HG03520 (cell line): Measurements from ENCODE around the gene COQ2.
"Not testable (repeated sequence)": the region's sequence is repeated elsewhere in the genome, so short reads cannot be mapped to it uniquely, and the experiment has no call there.

Experiments used
- ATAC-seq: cut with Tn5 transposase; IDR thresholded peaks from one replicate; pipeline ENCODE4 v1.9.1; 2021; ENCODE audit warnings: mild to moderate bottlenecking, moderate library complexity; ENCODE audit not compliant: unreplicated experiment

COQ2 gene

DNA sequence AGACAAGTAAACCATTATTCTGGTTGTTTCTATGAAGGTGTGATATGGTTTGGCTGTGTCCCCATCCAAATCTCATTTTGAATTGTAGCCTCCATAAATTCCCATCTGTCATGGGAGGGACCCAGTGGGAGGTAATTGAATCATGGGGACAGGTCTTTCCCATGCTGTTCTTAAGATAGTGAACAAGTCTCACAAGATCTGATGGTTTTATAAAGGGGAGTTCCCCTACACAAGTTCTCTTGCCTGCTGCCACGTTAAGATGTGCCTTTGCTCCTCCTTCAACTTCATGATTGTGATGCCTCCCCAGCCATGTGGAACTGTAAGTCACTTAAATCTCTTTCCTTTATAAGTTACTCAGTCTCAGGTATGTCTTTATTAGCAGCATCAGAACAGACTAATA lies 3.8 kb upstream of the COQ2 start:
- ATAC-seq = not testable (repeated sequence)

DNA sequence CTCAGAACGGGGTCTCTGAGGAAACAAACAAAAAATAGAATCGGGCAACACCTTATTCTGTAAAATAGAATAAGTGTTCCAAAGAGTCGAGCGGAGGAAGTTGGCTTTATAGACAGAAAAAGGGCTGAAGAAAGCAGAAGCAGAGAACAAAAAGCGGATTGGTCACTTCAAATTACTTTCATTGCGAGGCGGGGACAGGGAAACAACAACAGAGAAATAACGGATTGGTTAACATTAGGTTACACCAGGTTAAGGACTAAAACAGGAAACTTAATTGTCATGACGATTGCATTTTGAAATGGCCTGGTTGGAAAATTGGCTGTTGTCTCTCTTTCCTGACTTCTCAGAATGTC lies 433 bp upstream of the COQ2 start:
- ATAC-seq = no peak

DNA sequence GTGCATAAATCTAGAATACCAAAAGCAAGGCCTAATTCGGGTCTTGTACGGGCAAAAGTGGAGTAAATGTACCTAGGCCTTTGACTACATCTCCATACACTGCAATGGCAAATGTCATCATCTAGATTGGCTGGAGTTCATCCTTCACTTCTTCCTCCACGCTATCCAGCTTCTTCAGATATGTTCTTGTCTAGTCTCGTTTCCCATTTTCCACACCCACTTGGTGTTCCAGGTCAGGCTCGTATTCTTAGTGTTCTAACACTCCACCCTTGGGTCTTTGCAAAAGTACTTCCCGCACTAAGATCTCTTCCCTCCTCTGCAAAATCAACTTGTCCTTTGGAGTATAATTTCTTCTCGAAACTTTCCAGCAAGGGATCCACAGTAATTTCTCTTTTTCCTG lies 1.4 kb downstream of the COQ2 start:
- ATAC-seq = no peak

DNA sequence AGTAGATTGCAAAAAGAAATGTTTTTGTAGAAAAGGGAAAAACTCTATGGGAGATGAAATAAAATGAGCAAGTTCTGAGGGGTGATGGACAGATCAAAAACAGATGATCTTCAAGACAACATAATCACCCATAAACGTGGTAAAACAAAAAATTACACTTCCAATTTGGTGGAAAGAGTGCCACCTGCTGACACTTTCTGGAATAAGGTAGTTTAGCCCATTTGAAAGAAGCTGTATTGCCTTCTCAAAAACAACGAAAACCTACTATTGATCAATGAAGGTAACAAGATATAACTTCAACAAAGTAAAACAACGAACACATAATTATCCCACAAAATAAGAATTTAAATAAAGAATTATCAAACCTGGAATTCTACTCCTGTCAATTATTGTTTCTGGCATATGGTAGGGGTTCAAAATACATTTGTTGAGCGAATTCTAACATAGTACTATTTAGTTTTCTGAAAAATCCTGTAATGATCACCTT lies 2.5 kb downstream of the COQ2 start:
- ATAC-seq = no peak

DNA sequence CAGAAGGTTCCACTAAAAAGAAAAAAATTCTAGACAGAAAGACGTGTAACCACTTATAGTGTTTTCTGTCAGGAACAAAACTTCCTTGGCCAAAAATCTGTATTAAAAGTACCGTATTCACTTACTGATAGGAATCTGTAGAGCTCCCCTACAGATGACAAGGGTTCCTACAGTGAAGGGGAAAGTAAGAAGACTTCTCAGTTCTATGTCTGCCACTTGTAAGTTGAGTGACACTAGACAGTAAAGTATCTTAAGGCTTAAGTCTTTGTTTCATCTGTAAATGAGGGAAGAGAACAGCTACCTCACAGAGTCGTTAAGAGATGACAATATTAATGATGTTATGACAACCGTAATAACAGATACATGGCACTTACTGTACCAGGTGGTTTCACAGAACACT lies 3.3 kb downstream of the COQ2 start:
- ATAC-seq = peak; percentile 24

DNA sequence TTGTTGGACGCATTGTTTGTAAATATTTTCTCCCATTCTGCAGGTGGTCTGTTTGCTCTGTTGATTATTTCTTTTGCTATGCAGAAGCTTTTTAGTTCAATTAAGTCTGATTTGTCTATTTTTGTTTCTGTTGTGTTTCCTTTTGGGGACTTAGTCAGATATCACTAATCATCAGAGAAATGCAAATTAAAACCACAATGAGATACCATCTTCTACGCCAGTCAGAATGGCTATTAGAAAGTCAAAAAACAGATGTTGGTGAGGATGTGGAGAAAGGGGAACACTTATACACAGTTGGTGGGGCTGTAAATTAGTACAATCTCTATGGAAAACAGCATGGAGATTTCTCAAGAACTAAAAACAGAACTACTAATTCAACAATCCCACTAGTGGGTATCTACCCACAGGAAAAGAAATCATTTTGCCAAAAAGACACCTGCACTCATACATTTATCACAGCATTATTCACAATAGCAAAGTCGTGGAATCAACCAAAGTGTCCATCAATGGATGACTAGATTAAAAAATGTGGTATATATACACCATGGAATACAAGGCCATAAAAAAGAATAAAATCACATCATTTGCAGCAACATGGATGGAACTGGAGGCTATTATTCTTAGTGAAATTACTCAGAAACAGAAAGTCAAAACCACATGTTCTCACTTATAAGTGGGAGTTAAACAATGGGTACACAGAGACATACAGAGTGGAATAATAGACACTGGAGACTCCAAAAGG lies 8.1 kb downstream of the COQ2 start:
- peak; percentile 68 for ATAC-seq

DNA sequence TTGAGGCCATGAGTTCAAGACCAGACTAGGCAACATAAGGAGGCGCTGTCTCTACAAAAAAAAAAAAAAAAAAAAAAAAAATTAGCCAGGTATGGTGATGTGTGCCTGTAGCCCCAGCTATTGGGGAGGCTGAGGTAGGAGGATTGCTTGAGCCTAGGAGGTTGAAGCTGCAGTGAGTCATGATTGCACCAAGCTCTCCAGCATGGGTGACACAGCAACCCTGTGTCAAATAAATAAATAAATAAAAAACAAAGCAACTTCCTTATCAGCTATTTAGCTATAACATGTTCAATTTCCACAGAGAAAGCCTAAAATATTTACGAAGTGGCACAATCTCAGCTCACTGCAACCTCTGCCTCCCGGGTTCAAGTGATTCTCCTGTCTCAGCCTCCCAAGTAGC lies 10.7 kb downstream of the COQ2 start:
- ATAC-seq = not testable (repeated sequence)

DNA sequence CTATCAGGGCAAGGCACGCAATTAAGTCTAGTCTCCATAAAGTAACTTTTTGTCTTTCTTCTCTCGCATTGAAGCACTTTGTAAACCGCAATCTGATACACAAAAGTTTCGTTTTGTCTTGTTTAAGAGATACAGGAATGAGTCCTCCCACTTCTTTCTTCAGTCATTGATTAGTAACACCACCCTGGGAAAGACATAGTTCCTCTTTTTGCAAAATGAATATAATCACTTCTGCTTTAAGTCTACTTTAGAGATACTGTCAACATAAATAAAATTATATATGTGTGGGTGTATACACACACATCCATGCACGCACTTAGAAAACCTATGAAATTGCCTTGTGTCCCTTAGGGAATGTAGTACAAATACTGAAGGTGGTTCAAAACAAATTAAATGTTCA lies 11.7 kb downstream of the COQ2 start:
- peak; percentile 83 for ATAC-seq

DNA sequence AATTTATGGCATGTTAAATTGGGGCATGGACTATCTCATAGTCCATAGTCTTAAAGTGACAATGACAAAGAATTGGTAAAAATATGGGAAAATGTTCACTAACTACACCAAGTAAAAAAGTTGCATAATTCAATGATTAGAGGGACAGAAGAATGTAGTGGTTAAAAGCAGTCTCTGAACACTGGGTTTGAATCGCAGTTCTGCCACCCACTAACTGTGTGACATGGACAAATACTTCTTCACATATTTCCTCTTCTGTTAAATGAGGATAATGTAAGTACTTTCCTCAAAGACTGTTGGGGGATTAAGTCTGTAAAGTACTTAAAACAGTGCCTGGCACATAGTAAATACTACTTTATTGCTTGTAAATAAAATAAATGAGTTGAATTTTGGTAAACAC lies 15.3 kb downstream of the COQ2 start:
- no peak for ATAC-seq

DNA sequence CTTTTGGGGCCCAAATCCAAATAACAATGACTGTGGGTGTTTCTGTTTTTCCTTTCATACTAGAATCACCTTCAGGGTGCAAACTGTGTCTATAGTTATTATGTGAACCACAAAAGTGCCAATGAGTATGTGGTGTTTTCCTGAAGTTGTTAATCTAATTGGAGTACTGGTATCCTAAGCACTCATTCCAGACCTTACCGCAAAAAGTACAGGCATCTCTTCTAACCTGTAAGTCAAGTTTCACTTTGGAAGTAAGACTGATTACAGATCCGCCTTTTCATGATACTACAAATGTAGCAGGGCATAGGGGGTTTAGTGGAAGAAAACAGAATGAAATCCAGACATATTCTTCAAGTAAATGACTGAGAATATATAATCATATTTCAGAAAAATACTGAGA lies 16.1 kb downstream of the COQ2 start:
- ATAC-seq = no peak

DNA sequence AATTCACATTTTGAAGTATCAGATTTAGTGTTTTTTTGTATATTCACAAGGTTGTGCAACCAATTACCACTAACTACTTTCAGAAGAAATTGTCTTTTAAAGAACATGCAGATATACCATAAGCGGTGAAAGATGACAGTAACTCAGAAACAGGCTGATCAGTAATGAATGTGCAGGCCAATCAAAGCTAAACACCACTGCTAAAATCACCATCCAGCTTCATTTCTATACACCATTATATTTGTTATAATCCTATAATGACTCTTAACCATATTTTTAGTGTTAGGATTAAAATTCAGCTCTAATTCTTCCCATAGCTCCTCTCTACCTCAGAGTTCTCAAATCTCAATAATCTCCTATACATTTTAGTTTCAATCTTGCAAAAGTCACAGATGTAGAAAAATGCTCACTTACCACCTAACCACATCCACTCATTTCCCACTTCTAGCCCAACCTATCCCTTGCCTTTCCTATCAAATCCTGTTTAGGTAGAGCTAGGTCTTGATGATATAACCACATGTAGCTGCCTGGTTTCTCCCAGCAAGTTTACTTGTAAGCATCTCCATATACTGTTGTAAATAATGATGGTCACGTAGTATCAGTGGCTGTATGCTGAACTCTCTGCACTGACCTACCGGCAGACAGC lies 16.6 kb downstream of the COQ2 start:
- ATAC-seq = no peak

DNA sequence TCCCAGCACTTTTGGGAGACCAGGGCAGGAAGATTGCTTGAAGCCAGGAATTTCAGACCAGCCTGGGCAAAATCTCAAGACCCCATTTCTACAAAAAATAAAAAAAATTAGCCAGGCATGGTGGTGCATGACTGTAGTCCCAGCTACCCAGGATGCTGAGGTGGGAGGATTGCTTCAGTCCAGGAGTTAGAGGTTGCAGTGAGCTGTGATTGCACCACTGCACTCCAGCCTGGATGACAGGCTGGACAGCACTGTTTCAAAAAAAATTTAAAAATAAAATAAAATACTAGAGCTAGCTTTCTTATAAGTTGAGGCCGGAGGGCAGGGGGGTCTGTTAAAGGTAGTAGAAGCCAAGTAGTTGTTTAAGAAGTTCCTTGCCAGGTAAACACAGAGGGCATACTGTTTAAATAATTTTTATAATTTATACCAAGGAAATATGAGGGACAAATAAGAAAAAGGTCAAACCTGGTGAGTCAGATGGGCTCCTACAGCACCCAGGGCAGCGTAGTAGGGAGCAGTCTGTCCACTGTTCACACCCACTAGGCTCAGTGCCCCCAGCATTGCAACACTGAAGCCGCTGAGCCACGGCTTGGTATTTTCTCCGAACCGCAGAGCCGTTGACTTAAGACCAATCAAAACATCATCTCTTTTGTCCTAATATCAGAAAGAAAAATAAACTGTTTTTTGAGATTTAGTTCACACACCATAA lies 17.3 kb downstream of the COQ2 start:
- ATAC-seq = no peak

DNA sequence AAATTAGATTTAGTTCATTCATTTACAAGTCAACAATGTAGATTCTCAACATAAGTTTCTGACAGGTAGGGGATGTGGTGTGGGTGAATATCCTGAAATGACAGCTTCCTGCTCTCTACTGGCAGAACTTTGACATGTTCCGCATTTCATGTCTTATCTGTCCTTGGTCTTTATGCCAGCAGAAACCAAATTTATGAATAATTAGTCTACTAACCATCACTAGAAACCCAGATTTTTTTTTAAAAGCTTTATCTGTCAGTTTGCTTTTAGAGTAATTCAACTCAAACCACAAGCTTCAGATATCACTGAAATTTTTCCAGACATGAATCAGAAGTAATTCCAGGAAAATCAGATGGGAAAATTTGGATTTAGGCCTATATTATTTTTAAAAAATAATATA lies 17.9 kb downstream of the COQ2 start:
- ATAC-seq = no peak

DNA sequence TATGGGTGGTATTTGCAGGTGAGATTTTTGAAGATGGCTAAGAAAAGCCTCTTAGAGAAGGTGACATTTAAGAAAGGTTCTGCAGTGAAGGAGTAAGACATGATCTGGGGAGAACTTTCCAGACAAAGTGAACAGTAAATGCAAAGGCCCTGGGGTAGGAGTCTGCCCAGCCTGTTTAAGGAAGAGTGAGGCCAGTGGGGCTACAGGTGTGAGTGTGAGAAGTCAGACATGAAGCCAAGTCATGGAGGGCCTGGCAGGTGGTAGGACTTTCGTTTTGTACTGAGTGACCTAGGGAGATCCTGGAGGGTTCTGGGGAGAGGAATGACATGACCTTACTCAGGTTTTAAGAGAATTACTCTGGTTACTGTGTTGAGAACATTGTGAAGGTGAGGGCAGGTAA lies 21.5 kb downstream of the COQ2 start:
- ATAC-seq = no peak

DNA sequence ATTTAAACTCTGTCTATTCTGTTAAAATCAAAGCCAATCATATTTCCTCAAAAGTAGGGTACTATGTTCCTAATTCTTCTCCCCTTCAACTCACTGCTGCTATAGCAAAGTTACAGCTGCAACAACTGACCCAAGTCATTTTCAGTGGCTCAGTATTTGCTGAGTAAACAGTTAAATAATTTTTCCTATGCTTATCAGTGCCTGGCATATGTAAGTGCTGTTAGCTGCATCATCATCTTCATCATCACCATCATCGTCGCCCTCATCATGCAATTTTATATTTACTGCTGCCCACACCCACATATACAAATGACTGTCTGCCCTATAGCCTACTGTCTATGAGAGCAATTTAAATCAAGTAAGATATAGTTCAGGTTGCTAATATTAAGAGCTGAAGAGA lies 21.9 kb downstream of the COQ2 start:
- no peak for ATAC-seq

DNA sequence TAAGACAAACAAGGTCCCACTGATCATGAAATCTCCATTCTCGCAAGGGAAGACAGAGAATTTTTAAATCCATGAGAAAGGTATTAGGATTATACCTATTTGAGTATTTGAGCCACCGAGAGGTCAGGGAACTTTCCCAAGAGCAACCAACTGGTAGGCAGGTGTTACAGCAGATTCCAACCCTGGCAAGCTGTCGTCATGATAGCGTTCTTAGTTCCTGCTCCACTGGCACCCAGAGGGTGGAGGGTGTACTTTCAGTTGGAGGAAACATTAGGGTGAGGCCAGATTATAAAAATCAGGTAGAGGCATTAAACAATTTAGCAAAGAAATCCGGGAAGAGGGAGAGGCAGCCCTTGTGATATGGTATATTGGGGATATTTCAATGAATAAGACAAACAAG lies 23.3 kb downstream of the COQ2 start:
- ATAC-seq = no peak

DNA sequence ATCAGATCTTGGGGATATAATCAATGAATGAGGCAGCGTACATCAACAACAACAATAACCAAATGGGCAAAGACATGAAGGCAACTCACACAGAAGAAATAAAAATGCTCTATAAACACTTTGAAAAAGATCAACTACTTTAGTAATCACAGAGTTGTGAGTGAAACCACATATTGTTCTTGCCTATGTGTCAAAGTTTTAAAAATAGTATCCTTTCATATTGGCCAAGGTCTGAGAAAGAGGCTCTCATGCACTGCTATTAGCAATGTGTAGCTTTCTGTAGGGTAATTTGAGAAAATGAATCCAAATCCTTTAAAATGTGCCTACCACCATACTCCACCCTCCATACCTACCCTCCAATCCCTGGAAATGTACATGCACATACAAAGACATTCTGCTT lies 25.0 kb downstream of the COQ2 start:
- ATAC-seq = no peak

DNA sequence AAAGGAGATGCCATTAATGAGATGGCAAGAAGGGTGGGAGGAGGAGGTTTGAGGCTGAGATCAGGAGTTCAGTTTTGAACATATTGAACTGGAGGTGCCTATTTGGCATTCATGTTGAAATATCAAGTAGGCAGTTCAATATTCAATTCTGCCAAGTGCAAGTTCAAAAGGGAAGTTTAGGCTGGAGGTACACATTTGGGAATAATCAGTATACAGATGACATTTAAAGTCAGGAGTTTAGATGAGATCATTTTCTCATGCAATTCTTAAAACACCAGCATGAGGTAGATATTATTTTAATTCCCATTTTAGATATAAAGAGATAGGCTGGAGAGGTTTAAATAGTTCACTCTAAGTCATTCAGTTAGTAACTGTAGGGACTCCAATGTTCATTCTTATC lies 26.1 kb downstream of the COQ2 start:
- no peak for ATAC-seq

DNA sequence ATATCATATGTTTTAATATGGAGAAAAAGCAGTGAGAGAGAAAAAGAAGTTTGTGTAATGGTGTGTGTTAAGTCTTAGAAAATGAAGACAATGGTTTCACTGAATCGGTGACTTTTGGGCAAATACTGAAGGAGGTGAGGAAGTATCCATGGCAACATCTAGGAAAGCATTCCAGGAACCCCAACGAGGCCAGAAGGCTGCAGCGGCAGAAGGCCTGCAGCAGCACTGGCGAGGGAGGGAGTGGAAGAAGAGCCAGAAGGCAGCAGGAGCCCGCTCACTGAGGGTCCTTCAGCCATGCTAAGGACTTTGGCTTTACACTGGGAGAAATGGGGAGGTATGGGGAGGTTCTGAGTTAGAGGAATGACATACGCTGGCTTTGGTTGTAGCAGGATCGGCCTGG lies 26.8 kb downstream of the COQ2 start:
- no peak for ATAC-seq

DNA sequence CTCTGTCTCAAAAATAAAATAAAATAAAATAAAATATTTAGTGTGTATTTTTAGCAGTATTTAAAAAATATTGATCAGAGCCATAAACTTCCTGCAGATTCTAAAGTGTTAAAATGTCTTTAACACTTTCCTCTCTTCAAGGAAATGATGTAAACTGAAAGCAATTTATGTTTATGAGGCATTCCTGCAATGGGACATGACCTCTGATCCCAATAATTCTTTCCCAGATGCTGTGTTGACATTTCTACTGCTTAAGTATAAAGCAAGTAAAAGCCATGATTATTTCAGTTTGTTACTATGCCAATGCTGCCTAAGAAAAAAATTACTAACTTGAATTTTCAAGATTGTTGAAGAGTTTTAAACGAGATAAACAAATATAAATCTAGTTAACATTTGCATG lies 29.0 kb downstream of the COQ2 start:
- no peak for ATAC-seq

DNA sequence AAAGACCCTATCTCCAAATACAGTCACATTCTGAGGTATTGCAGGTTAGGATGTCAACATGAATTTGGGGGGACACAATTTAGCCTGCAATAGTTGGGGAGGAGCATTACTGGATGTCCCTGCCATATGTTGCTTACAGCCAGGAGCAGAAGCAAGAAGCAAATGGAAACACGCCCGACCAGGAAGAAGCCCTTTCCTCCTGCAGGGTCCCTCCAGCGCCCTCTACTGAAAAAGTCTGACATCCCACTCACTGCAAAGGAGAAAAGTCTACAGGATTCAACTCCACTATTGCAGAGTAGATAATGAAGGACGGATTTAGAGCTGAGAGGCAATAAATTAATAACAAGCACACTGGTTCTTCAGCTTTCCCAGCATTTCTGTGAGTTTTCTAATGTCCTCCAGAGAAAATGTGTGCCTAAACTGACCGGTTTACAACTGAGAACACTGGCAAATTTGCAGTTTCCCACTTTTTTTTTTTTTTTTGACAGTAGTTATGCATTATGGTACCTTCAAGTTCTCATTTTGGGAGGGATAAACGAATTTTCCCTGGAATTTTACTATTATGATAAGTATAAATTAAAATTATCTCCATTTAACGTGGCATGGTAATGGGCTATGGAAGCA lies 31.7 kb downstream of the COQ2 start:
- no peak for ATAC-seq

DNA sequence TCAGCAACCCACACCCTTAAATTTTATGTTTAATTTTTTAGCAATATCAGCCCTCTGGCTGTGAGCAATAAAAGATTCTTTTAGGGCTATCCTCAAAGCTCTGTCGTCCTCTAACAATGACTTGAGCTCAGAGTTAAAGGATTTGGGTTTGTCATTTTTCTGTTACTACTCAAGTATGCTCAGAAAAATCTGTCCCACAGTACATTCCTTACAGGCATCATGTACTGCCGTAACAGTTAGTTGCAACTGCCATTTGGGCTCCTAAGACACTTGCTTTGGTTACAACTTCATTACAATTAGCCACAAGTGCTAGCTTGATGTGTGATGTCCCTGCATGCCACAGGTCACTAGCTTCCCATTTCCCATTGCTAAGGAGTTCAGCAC lies 33.2 kb downstream of the COQ2 start:
- ATAC-seq = no peak
